ENCODE measurements around the gene OBSCN. TPM values are rescaled to one million over a fixed set of nuclear protein-coding genes. Genes with fewer than 3 reads are reported as not detected.

Gene OBSCN
- total RNA-seq, 2 donors from 2014 or later = 34.3 to 45.2 TPM

DNA sequence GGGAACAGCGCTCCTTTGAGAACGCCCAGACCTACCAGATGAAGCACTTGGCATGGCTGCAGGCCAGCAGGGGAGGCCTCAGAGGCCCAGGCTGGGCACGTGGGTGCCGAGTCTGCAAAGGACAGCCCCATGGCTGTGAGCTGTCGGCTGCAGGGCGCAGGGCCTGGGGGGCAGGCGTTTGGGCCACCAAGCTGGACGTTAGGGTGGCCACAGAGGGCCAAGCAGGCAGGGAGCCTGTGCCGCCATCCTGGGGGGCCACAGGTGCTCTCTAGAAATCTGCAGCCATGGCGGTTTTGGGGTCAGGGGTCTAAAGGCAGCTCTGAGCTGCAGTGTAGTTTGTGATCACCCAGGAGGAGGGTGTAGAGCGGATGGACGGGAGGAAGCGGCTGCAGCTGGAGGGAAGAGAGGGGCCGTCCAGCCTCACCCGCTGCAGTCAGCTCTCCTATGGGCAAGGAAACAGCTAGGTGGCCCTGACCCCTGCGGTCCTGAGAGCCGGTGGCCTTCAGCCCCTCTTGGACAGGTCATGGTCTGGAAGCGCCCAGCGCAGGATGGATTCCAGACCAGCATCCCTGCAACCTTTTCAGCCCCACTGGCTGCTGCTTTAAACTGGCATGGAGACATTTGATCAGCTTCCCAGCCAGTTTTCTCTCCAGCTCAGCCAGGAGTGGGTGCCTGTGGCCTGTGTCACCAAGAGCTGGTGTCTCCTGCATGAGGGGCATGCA is 31.2 kb upstream of the OBSCN start:
- Histone ChIP-seq H3K27ac (no peak overlapping the region), H3K36me3 (peaks cover 0 to 7% of the 10 kb centered on the region in 2 donors), H3K9me3 (no peaks in the 10 kb centered on the region), H3K4me3 (no peak overlapping the region), H3K27me3 (replicated peaks; ENCODE audit: insufficient read depth) (no peaks in the 10 kb centered on the region), H3K4me1 (replicated peaks) (no peaks in the 10 kb centered on the region)
- WGBS = 94% methylated on average over 19 of the region's 19 CpGs
- DNase-seq (ENCODE audit: low spot score) = no peak
- no peak for TF ChIP-seq POLR2AphosphoS5 (IDR thresholded peaks at IDR 0.05)
- no peak for TF ChIP-seq POLR2A (IDR thresholded peaks at IDR 0.05)
- TF ChIP-seq, protein P1, sequence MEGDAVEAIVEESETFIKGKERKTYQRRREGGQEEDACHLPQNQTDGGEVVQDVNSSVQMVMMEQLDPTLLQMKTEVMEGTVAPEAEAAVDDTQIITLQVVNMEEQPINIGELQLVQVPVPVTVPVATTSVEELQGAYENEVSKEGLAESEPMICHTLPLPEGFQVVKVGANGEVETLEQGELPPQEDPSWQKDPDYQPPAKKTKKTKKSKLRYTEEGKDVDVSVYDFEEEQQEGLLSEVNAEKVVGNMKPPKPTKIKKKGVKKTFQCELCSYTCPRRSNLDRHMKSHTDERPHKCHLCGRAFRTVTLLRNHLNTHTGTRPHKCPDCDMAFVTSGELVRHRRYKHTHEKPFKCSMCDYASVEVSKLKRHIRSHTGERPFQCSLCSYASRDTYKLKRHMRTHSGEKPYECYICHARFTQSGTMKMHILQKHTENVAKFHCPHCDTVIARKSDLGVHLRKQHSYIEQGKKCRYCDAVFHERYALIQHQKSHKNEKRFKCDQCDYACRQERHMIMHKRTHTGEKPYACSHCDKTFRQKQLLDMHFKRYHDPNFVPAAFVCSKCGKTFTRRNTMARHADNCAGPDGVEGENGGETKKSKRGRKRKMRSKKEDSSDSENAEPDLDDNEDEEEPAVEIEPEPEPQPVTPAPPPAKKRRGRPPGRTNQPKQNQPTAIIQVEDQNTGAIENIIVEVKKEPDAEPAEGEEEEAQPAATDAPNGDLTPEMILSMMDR (IDR thresholded peaks at IDR 0.05) = no peak
- intact Hi-C loops (cut with DNase I) = no loop called here

DNA sequence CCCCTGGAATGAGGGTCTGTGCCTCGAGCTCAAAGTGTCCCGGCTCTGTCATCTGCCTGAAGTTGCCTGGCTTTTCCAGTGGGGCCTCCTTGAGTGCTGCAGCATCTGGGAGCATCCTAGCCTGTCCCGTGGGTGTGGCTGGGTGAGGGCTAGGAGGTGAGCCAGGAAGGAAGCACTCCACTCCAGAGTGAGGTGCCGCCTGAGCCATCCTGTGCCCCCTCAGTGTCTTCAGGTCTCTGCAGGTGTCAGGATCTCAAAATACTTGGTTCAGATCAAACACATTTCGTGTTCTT is 30.7 kb upstream of the OBSCN start:
- Histone ChIP-seq H3K4me1 (replicated peaks) (no peaks in the 10 kb centered on the region), H3K36me3 (peaks cover 0 to 7% of the 10 kb centered on the region in 2 donors), H3K4me3 (no peak overlapping the region), H3K9me3 (no peaks in the 10 kb centered on the region), H3K27me3 (replicated peaks; ENCODE audit: insufficient read depth) (no peaks in the 10 kb centered on the region), H3K27ac (no peak overlapping the region)
- no peak for DNase-seq (ENCODE audit: low spot score)
- intact Hi-C loops (cut with DNase I) = no loop called here
- 81% methylated on average over 5 of the region's 5 CpGs for WGBS
- TF ChIP-seq, protein P1 (IDR thresholded peaks at IDR 0.05) = no peak
- TF ChIP-seq POLR2AphosphoS5 (IDR thresholded peaks at IDR 0.05) (no peak), POLR2A (IDR thresholded peaks at IDR 0.05) (no peak)

DNA sequence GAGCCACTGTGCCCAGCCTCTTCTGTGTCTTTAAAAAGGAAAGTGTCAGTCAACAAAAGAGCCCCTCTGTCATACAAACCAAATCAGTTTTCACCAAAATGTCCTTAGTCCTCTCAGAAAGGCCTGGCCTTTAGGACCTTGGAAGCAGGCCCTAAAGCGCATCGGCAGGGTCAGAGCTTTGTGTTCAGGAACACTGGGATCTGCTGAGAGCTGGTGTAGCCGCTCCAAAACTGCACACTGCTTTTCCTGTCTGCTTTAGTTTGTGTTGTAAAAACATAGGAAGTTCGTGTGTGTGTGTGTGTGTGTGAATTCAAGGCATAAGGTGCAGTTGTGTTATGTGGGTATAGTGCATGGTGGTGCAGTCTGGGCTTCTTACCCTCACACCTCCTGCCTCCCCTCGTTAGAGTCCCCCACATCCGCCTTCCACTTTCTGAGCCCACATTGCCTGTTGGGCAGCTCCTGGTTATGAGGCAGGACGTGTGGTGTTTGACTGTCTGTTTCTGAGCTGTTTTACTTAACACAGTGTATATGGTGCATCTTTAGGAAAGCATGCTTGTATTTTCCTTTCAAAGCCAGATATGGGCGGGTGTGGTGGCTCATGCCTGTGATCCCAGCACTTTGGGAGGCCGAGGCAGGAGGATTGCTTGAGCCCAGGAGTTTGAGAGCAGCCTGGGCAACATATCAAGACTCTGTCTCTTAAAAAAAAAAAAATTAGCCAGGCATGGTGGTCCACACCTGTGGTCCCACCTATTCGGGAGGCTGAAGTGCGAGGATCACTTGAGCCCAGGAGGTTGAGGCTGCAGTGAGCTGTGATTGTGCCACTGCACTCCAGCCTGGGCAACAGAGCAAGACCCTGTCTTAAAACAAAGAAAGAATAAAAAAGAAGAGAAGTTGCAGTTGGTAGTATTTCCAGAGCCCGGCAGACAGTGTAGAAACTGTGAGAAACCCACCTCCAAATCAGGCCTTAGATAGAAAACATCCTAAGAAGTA is 29.8 kb upstream of the OBSCN start:
- Histone ChIP-seq H3K4me3 (no peak overlapping the region), H3K36me3 (peaks cover 0 to 7% of the 10 kb centered on the region in 2 donors), H3K27ac (no peak overlapping the region), H3K9me3 (no peaks in the 10 kb centered on the region), H3K27me3 (replicated peaks; ENCODE audit: insufficient read depth) (no peaks in the 10 kb centered on the region), H3K4me1 (replicated peaks) (no peaks in the 10 kb centered on the region)
- DNase-seq (ENCODE audit: low spot score) = no peak
- intact Hi-C loops (cut with DNase I) = no loop called here
- TF ChIP-seq POLR2A (IDR thresholded peaks at IDR 0.05) (no peak), POLR2AphosphoS5 (IDR thresholded peaks at IDR 0.05) (no peak)
- TF ChIP-seq, protein P1 (IDR thresholded peaks at IDR 0.05) = no peak
- 83% methylated on average over 12 of the region's 12 CpGs for WGBS

DNA sequence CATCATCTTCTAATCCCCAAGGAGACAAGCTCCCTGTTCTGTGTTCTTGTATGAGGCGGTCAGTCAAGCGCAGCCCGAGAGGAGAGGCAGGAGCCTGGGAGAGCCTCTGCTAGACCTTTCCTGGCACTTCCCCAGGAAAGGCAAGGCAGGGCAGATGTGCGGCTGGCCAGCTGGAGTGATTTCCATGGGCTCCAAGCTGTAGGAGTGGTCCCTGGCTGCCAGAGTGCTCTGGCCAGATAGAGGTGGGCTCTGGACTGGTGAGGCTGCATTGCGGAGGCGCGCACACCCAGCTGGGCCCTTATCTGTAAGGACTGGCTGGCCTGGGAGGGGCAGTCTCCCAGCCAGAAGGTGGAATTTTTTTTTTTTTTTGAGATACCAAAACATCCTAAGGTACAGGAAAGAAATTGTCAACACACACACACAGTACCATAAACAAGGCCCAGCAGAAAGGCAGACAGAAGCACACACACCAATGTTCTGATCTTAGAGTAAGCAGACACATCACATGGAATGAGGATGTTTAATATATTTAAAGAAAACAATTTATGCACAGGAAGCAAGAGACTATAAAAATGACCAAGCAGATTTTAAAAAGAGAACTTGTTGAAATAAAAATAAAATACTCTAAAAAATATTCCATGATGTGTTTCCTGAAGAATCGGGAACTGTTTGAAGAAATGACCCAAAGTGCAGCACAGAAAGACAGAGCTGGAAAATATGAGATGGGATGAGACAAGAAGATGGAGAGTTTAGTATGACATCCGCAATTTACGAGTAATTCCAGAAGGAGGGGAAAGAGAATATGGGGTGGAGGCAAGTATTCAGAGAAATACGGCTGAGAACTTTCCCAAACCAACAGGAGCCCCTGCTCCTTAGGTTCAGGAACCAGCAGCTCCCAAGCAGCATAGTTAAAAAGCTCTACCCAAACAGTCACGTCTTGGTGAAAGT is 28.8 kb upstream of the OBSCN start:
- no peak for DNase-seq (ENCODE audit: low spot score)
- Histone ChIP-seq H3K4me3 (no peak overlapping the region), H3K4me1 (replicated peaks) (no peaks in the 10 kb centered on the region), H3K36me3 (peaks cover 0 to 7% of the 10 kb centered on the region in 2 donors), H3K27ac (no peak overlapping the region), H3K9me3 (no peaks in the 10 kb centered on the region), H3K27me3 (replicated peaks; ENCODE audit: insufficient read depth) (no peaks in the 10 kb centered on the region)
- WGBS = 64% methylated on average over 12 of the region's 12 CpGs
- TF ChIP-seq, protein P1 (IDR thresholded peaks at IDR 0.05) = no peak
- TF ChIP-seq POLR2AphosphoS5 (IDR thresholded peaks at IDR 0.05) = no peak
- no peak for TF ChIP-seq POLR2A (IDR thresholded peaks at IDR 0.05)
- intact Hi-C loops (cut with DNase I) = no loop called here

Data from prostate gland (tissue), 2 donors.